ENCODE data around the gene CCDC68. TPM values are rescaled to one million over a fixed set of nuclear protein-coding genes. Genes with fewer than 3 reads are reported as not detected.

The CCDC68 gene
- total and polyA plus RNA-seq, 10 donors: 2.0 to 25.3 (median 12.3) TPM

GRCh38 chr18:54875063-54875462 lies 84.2 kb downstream of the CCDC68 start:
- Histone ChIP-seq H3K4me1 (no peaks in the 10 kb centered on the region), H3K9me3 (no peaks in the 10 kb centered on the region), H3K27ac (no peak overlapping the region), H3K4me3 (no peak overlapping the region), H3K36me3 (no peaks in the 10 kb centered on the region), H3K27me3 (replicated peaks in 1 of 7) (no peaks in the 10 kb centered on the region)
- no peak for TF ChIP-seq POLR2A (IDR thresholded peaks at IDR 0.05)
- TF ChIP-seq POLR2AphosphoS5 (IDR thresholded peaks at IDR 0.05): no peak
- TF ChIP-seq, protein P1, sequence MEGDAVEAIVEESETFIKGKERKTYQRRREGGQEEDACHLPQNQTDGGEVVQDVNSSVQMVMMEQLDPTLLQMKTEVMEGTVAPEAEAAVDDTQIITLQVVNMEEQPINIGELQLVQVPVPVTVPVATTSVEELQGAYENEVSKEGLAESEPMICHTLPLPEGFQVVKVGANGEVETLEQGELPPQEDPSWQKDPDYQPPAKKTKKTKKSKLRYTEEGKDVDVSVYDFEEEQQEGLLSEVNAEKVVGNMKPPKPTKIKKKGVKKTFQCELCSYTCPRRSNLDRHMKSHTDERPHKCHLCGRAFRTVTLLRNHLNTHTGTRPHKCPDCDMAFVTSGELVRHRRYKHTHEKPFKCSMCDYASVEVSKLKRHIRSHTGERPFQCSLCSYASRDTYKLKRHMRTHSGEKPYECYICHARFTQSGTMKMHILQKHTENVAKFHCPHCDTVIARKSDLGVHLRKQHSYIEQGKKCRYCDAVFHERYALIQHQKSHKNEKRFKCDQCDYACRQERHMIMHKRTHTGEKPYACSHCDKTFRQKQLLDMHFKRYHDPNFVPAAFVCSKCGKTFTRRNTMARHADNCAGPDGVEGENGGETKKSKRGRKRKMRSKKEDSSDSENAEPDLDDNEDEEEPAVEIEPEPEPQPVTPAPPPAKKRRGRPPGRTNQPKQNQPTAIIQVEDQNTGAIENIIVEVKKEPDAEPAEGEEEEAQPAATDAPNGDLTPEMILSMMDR (IDR thresholded peaks at IDR 0.05 in 8 of 11, conservative IDR thresholded peaks at IDR 0.05 in 3 of 11): no peak
- WGBS, 5 donors: 72 to 96% (median 79%) methylated on average over 3 of the region's 3 CpGs
- DNase-seq: no peak
- intact Hi-C loops (cut with DNase I; ENCODE audit: low total_unique reads): no loop called here

DNA sequence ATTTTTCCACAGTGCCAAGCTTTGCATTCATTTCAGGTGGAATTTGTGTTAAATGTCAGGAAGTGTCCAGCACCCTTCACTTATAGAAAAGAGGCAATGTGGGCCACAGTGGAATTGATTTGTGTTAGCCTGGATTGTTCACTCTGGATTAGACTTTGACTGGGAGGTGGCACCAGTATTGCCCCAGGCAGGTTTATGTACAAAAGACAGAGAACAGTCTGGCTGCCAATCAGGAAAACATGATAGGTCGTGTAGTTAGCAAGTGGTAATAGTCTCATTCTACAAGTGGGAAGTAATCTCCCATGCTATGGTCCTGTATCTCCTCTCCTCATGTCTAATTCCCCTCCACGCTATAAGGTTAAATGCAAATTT lies 85.4 kb downstream of the CCDC68 start:
- WGBS, 5 donors: 64 to 89% (median 73%) methylated on average over 2 of the region's 2 CpGs

GRCh38 chr18:54872681-54873080 lies 86.6 kb downstream of the CCDC68 start:
- H3K36me3 ChIP-seq: no peaks in the 10 kb centered on the region
- H3K4me3 ChIP-seq: no peak overlapping the region
- WGBS, 5 donors: 70 to 89% (median 89%) methylated on average over 1 of the region's 1 CpG
- H3K9me3 ChIP-seq: no peaks in the 10 kb centered on the region
- intact Hi-C loops (cut with DNase I; ENCODE audit: low total_unique reads): no loop called here
- no peaks in the 10 kb centered on the region for H3K27me3 ChIP-seq (replicated peaks in 1 of 7)
- DNase-seq: no peak
- no peak overlapping the region for H3K27ac ChIP-seq
- TF ChIP-seq POLR2AphosphoS5 (IDR thresholded peaks at IDR 0.05) (no peak), POLR2A (IDR thresholded peaks at IDR 0.05) (no peak)
- TF ChIP-seq, protein P1 (IDR thresholded peaks at IDR 0.05 in 8 of 11, conservative IDR thresholded peaks at IDR 0.05 in 3 of 11): no peak
- H3K4me1 ChIP-seq: no peaks in the 10 kb centered on the region

More for the DNA sequence above, 85.4 kb downstream of the CCDC68 start:
- no peaks in the 10 kb centered on the region for H3K4me1 ChIP-seq
- H3K4me3 ChIP-seq: no peak overlapping the region
- H3K36me3 ChIP-seq: no peaks in the 10 kb centered on the region
- TF ChIP-seq, protein P1 (IDR thresholded peaks at IDR 0.05 in 8 of 11, conservative IDR thresholded peaks at IDR 0.05 in 3 of 11): no peak
- intact Hi-C loops (cut with DNase I; ENCODE audit: low total_unique reads): no loop called here
- no peaks in the 10 kb centered on the region for H3K9me3 ChIP-seq
- no peaks in the 10 kb centered on the region for H3K27me3 ChIP-seq (replicated peaks in 1 of 7)
- no peak for DNase-seq
- no peak overlapping the region for H3K27ac ChIP-seq

GRCh38 chr18:54871231-54871630 lies 88.0 kb downstream of the CCDC68 start:
- WGBS, 5 donors: 50 to 73% (median 70%) methylated on average over 6 of the region's 6 CpGs

DNA sequence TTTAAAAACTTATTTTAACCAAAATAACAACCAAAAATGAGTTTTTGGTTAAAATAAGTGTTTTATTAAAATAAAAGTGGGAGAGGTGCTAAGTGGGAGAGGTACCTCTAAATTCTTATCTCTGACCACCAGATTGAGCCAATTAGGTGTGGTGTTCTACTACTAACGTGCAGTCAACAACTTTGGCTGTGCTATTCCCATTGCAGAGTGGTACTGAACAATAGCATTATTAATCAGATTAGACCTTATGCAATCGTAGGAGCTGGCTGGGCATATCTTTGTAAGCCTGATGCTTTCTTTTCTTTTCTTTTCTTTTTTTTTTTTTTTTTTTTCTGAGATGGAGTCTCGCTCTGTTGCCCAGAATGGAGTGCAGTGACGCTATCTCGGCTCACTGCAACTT lies 92.1 kb downstream of the CCDC68 start:
- Histone ChIP-seq H3K27ac (no peak overlapping the region), H3K36me3 (no peaks in the 10 kb centered on the region), H3K27me3 (replicated peaks in 1 of 7) (no peaks in the 10 kb centered on the region), H3K9me3 (no peaks in the 10 kb centered on the region), H3K4me3 (no peak overlapping the region), H3K4me1 (no peaks in the 10 kb centered on the region)
- intact Hi-C loops (cut with DNase I; ENCODE audit: low total_unique reads): no loop called here
- DNase-seq: no peak
- no peak for TF ChIP-seq POLR2AphosphoS5 (IDR thresholded peaks at IDR 0.05)
- TF ChIP-seq, protein P1 (IDR thresholded peaks at IDR 0.05 in 8 of 11, conservative IDR thresholded peaks at IDR 0.05 in 3 of 11): no peak
- TF ChIP-seq POLR2A (IDR thresholded peaks at IDR 0.05): no peak
- WGBS, 5 donors: 84 to 91% (median 88%) methylated on average over 5 of the region's 5 CpGs

More at GRCh38 chr18:54871231-54871630, 88.0 kb downstream of the CCDC68 start:
- intact Hi-C loops (cut with DNase I; ENCODE audit: low total_unique reads): no loop called here
- H3K4me1 ChIP-seq: no peaks in the 10 kb centered on the region
- no peak for DNase-seq
- H3K4me3 ChIP-seq: no peak overlapping the region
- H3K9me3 ChIP-seq: no peaks in the 10 kb centered on the region
- no peak overlapping the region for H3K27ac ChIP-seq
- H3K27me3 ChIP-seq (replicated peaks in 1 of 7): no peaks in the 10 kb centered on the region
- H3K36me3 ChIP-seq: no peaks in the 10 kb centered on the region
- TF ChIP-seq POLR2AphosphoS5 (IDR thresholded peaks at IDR 0.05) (no peak), POLR2A (IDR thresholded peaks at IDR 0.05) (no peak)

Measured in spleen (tissue), 11 donors.